Right kidney (tissue), 1 donor: ENCODE measurements around the gene RRAD.
"Not testable (repeated sequence)": the region's sequence is repeated elsewhere in the genome, so short reads cannot be mapped to it uniquely, and the experiment has no call there.

ENCODE experiments used
- DNase-seq: peaks from one replicate; pipeline ENCODE4 v3.0.0-alpha.2; 2016

RRAD gene

DNA sequence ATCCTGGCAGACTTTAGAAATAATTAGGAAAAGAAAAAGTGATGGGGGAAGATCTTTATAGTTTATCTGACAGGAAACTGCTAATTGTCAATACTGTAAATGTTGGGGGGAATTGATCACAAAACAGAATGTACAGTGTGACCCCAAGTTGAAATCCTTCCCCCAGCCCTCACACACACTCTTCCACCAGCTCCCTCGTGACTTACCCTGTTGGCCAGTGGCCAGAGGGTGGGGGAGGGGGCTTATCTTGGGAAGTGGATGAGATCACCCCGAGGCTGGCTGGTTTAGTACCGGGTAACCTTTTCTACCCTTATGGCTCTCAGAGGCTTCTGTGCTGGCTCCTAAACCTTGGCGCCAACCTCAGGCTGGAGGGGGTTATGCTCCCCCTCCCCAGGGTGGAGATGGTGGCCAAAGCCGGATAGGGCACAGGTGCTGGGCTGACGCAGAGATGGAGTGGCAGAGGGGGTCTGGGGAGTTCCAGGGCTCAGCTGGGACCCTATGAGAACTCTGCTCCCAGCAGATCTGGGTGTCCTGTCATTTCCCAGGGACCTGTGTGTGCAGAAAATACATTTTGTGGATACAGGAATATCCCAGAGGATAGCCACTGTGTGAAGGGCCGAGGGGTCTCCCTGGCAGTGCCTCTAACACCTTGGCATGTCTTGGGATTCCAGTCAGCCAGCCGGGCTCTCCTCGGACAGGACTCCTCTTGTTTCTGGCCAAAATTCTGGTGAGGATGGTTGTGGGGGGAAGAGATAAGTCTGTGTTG, 25.2 kb downstream of the RRAD start:
- peak; percentile 65 for DNase-seq

DNA sequence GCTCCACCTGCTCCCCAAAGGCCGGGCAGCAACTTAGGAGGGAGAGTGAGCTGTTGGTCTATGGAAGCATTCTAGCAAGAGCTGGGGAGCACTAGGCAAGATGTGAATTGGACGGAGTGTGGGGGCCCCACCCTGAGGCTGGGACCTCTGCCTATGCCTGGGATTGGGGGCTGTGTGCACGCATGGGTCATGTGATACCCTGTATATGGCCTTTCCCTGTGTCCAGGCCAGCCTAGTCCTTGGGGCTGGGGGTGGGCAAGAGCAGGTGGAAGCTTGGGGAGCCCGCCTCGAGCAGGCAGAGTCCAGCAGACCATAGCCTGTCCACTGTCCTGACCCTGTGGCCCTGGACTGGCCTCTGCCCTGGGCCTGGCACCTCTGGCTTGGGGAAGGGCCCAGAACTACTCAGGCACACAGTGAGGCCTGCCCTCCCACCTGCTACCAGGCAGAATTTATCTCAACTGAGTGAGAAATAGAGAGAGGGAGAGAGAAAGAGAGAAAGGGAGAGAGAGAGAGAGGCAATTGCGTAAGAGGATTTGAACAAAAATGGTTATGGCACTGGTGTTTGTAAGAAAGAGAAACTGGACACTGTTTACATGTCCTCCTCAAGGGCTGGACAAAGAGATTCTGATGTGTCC, 25.9 kb downstream of the RRAD start:
- no peak for DNase-seq

DNA sequence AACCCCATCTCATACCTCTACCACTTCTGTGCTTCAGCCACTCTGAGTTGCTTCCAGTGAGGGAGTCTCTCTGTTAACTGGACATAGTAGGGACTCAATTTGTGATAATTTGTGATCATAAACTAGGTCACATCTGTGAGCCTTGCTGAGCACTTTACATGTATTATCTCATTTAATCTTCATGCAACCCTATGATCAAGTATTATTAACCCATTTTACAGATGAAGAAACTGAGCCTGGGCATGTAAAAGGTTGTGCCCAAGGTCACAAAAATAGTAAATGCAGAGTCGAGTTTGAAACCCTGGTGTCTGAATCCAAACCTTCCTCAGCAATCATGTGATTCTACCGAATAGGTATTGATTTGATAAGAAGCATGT, 26.4 kb downstream of the RRAD start:
- no peak for DNase-seq

- DNase-seq = no peak
Observed at GRCh38 chr16:66898207-66898606, 27.1 kb downstream of the RRAD start.

DNA sequence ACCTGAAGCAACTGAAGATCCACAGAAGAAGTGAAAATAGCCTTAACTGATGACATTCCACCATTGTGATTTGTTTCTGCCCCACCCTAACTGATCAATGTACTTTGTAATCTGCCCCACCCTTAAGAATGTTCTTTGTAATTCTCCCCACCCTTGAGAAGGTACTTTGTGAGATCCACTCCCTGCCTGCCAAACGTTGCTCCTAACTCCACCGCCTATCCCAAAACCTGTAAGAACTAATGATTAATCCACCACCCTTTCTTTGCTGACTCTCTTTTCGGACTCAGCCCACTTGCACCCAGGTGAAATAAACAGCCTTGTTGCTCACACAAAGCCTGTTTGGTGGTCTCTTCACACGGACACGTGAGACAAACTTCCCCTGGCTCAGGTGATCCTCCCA, 28.7 kb downstream of the RRAD start:
- not testable (repeated sequence) for DNase-seq

DNA sequence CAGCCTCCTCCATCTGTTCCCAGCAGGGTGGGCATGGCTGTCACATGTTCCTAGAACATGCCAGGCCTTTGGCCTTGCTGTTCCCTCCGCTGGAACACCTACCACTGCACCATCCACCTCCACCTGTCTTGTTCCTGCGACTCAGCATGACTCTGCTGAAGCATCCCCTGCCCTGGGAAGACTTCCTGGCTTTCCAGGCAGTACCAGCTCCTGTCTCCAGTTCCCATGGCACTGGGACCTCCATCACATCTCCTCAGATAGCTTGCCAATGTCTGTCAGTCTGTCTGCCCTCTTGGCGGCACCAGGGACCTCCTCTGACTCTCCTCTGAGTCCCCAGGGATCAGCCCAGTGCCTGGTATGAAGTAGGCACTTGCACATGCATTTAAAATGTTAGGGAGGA, 29.3 kb downstream of the RRAD start:
- no peak for DNase-seq

DNA sequence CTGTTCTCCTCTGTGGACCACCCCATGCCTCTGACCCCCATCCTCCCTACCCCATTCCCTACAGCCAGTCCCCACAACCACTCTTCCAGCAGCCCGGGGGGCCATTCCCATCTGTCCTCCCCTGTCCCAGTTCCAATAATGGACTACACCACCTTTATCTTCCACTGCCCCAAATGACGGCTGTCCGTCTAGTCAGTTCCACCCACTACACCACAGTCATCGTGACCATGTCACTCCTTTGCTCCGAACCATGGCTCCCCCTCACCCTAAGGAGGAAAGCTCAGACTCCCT, 29.7 kb downstream of the RRAD start:
- no peak for DNase-seq

DNA sequence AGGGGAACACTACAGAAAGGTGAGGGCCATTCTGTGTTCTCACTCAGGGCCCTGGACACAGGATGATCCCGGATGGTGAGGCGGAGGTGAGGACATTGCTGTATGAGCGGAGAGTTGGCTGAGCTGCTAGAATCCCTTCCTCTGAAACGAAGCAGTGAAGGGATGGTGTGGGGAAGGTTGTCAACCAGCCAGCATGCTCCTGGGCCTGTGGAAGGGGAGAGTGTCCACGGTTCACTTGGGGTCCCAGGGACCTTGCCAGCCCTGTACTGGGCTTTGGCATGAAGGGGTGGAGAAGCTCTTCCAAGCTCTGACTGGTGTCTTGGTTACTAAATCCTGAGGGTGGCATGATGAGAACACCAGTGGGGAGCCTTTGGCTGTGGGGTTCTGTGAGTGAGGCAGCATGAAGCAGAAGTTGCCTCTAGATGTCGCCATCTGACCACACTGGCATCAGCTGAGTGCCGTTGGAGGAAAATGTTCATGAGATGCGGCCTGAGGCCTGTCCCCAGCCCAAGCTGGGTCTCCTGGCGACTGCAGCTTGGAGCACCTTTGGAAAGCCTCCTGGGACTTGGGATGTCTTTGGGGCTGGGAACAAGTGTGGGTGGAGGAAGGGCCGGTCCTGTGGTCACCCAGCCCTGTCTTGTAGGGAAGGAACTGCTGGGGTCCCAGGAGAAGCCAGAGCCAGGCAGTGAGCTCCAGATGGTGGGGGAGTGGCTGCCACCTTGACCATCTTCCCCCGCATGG, 30.2 kb downstream of the RRAD start:
- DNase-seq = peak; percentile 68

- DNase-seq = no peak
Observed at GRCh38 chr16:66894055-66894454, 31.3 kb downstream of the RRAD start.

- no peak for DNase-seq
Observed at GRCh38 chr16:66891797-66892196, 33.5 kb downstream of the RRAD start.

- DNase-seq = no peak
Observed at GRCh38 chr16:66891360-66891759, 34.0 kb downstream of the RRAD start.

- no peak for DNase-seq
Observed at GRCh38 chr16:66890799-66891198, 34.5 kb downstream of the RRAD start.

- no peak for DNase-seq
Observed at GRCh38 chr16:66889622-66890021, 35.7 kb downstream of the RRAD start.

DNA sequence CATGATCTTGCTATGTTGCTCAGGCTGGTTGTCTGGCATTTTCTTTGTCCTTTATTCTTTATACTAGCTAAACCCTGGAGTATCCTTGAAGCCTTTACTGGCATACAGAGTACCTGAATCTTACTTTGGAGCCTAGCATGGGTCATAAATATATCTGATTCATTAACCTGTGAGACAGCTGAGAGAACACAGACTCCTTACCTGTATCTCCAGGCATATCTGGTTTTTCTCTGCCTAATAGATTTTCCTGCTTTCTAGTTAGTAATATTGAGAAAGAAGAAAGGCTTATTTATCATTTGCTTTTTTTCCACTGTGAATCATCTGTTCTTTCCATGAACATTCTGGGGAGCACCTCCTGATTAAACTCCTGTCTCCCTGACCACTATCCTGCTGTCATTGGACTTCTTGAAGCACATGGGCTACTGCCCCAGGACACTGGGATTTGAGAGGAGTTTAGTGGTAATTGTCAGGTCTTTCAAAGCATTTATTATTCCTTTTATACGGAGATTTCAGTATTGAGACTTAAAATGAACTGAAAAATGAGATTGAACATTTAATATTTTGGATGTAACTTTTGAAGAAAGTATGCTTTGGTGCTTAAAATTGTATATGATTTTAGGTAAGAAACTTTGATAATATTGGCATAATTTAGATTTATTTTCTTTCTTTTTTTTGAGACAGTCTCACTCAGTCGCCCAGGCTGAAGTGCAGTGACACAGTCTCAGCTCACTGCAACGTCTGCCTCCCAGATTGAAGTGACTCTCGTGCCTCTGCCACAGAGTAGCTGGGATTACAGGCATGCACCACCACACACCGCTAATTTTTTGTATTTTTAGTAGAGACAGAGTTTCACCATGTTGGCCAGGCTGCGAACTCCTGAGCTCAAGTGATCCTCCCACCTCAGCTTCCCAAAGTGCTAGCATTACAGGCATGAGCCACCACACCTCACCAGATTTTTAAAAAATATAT, 36.4 kb downstream of the RRAD start:
- no peak for DNase-seq

GRCh38 chr16:66886914-66887313, 38.4 kb downstream of the RRAD start:
- DNase-seq = no peak

DNA sequence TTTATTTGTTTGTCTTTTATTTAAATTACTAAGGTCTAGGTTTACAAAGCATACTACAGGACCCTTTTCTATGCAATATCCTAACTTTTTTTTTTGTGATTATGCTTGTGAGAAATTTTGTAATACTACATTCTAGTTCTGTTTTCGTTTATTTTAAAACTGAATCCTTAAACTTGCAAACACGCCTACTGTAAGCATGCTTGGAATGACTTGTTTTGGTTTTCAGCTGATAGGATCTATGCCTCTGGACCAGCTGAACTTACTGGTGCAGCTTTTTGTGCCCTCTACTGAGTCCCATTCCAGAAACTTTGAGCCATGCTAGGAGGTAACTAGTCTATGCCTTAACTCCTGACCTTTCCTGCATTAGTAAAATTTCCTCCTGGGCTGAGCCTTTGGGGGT, 39.0 kb downstream of the RRAD start:
- DNase-seq = no peak

DNA sequence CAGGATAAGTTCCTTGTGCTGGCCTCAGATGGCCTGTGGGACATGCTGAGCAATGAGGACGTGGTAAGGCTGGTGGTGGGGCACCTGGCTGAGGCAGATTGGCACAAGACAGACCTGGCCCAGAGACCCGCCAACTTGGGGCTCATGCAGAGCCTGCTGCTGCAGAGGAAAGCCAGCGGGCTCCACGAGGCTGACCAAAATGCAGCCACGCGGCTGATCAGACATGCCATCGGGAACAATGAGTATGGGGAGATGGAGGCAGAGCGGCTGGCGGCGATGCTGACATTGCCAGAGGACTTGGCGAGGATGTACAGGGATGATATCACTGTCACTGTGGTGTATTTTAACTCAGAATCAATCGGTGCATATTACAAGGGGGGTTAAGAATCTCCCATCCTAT, 39.8 kb downstream of the RRAD start:
- DNase-seq = no peak

GRCh38 chr16:66882702-66883101, 42.6 kb downstream of the RRAD start:
- no peak for DNase-seq

- no peak for DNase-seq
Observed at GRCh38 chr16:66881964-66882508, 43.3 kb downstream of the RRAD start.

DNA sequence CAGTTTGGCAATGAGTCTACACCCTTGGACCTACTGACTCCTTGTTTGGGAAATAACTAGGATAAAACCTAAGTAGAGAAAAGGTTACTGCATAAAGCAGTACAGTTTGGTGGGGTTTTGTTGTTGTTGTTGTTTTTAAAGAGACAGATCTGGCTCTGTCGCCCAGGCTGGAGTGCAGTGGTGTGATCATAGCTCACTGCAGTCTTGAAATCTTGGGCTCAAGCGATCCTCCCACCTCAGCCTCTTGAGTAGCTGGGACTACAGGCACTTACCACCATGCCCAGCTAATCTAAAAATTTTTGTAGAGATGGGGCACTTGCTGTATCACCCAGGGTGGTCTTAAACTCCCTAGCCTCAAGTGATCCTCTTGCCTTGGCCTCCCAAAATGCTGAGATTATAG, 43.8 kb downstream of the RRAD start:
- no peak for DNase-seq

DNA sequence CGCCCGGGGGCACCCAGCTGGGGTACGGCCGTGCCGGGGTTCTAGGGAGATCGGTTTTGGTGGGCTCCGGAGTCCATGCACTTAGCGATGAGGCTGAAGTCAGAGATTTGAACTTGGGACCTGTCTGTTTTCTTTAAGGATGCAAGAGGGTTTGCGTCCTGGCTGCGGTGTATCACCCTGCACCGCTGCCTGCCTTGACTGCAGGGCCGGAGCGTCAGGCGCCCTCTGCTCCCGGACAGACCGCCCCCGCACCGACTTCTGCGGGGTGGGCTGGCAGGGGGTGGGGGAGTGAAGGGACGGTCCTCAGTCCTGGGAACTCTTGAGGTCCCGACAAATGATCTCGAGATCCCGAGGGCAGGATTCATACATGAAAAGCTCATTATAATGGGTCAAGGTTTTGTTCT, 44.3 kb downstream of the RRAD start:
- no peak for DNase-seq

- peak; percentile 97 for DNase-seq
Observed at GRCh38 chr16:66880288-66881013, 44.9 kb downstream of the RRAD start, which contains the start of gene PDP2. Gene PDP2, plus strand, starts transcription at chr16:66880515. Its CDS starts 3,770 bp downstream, at chr16:66884285.
